MV-4-11 (cell line): ENCODE data around the gene NEURL2.
"Not testable (repeated sequence)": the region's sequence is repeated elsewhere in the genome, so short reads cannot be mapped to it uniquely, and the experiment has no call there.

Experiments used
- DNase-seq: peaks from one replicate; lab custom pipeline; 2025; lab: John Stamatoyannopoulos, UW

NEURL2 gene

DNA sequence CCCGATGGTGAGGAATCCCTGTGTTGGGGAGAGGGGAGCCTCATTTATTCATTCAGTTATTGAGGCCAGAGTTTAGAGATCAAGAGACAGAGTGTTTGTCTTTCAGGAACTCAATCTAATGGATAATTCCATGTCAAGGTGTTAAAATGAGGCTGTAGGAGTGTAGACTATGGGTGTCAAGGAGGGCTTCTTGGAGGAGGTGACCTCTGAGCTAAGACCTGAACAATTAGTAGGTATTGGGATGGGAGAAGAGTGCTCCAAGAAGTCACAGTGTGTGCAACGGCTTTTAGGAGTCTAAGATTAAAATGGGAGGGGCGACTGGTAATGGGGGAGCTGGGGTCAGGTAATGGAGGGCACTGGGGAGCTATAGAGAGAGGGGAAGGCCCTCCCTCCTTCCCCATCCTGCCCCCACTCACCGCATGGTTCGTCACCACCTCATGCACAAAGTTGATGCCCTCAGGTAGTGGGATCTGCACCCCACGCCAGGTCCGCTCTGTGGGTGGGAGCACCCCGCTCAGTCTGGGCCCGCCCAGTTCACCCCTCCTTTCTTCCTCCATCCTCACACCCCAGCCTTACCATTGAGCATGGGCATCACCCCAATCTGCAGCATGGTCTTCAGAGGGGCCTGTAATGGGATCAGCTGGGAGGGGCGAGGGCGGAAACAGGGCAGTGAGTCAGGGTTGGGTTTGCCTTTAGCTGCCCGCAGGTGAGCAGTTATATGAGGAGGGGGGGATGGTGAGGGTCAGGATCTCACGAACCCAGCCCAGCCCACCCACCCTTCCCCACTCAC, 8.2 kb upstream of the NEURL2 start:
- no peak for DNase-seq

DNA sequence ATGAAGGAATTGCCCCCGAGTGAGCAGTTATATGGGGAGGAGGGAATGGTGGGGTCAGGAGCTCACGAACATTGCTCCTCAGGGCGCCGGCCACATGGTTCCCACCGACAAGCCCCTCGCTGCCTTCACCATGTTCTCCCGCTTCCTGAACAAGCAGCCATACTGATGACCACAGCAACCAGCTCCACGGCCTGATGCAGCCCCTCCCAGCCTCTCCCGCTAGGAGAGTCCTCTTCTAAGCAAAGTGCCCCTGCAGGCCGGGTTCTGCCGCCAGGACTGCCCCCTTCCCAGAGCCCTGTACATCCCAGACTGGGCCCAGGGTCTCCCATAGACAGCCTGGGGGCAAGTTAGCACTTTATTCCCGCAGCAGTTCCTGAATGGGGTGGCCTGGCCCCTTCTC, 7.3 kb upstream of the NEURL2 start:
- DNase-seq: no peak

DNA sequence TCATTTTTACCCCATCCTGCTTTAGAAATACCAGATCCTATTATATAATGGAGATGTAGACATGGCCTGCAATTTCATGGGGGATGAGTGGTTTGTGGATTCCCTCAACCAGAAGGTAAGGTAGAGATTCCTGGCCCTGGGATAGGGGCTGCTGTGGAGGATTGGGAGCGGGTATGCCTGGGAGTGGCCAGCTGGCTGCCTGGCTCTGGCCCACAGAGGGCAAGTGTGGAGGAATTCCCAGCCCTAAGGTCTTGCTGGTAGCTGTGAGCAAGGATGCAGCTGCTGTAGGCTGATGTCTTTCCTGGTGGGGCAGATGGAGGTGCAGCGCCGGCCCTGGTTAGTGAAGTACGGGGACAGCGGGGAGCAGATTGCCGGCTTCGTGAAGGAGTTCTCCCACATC, 6.7 kb upstream of the NEURL2 start:
- no peak for DNase-seq

DNA sequence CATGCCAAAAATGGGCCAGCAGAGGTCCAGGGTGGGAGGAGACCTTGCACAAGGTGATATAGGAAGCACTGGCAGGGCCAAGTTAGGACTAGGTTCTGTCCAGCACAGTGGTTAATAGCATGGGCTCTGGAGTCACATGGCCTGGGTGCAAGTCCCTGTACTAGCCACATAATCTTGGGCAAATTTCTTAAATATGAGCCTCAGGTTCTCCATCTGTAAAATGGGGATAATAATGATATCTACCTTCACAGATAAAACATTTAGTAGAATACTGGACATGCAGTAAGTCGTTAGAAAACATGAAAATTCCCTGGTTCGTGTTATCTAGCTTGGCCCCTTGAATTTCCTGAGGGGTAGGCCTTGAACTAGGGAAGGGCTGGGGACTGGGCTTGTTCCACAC, 6.3 kb upstream of the NEURL2 start:
- DNase-seq: no peak

DNA sequence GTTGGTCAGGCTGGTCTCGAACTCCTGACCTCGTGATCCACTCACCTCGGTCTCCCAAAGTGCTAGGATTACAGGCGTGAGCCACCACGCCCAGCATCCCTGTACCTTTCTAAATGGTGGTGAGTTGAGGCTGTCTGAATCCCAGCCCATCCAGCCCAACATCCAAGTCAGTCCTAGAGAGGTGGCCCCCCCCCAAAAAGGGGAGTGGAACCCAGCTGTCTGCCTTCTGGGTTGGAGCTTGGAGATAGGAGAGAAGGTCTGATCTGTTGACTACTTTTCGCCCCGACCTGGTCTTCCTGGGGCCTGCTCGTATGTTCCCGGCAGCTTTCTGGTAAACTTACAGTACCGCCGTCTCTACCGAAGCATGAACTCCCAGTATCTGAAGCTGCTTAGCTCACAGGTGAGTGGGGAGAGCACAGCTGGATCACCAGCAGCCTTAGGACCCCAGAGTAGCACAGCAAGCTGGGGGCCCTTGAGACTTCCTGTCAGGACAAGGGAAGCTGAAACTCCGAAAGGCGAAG, 5.7 kb upstream of the NEURL2 start:
- DNase-seq: no peak

DNA sequence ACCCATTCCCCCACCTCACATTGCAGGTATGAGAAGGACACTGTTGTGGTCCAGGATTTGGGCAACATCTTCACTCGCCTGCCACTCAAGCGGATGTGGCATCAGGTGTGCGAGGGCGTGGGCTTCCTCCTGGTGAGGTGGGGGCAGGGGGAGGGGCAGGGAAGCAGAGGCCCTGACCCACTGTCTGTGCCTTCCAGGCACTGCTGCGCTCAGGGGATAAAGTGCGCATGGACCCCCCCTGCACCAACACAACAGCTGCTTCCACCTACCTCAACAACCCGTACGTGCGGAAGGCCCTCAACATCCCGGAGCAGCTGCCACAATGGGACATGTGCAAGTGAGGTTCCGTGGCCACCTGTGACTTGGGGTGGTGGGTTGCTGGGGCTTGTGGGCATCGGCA, 3.8 kb upstream of the NEURL2 start:
- DNase-seq: no peak

DNA sequence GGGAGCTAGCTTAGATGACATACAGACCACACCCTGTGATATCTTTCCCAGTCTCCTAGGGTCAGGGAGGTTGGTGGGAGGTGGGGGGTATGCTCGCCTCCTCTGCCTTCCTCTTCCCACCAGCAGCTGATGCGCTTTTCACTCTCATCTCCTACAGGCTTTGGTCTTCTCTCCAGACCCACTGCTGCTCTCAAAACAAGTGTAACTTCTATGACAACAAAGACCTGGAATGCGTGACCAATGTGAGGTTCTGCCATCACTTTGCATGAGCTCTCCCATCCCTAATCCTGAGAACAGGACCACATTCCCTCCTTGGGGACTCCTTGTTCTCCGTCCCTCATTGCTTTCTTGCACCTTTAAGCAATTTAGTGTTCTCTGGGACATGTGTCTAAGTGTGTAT, 2.8 kb upstream of the NEURL2 start:
- DNase-seq: no peak

DNA sequence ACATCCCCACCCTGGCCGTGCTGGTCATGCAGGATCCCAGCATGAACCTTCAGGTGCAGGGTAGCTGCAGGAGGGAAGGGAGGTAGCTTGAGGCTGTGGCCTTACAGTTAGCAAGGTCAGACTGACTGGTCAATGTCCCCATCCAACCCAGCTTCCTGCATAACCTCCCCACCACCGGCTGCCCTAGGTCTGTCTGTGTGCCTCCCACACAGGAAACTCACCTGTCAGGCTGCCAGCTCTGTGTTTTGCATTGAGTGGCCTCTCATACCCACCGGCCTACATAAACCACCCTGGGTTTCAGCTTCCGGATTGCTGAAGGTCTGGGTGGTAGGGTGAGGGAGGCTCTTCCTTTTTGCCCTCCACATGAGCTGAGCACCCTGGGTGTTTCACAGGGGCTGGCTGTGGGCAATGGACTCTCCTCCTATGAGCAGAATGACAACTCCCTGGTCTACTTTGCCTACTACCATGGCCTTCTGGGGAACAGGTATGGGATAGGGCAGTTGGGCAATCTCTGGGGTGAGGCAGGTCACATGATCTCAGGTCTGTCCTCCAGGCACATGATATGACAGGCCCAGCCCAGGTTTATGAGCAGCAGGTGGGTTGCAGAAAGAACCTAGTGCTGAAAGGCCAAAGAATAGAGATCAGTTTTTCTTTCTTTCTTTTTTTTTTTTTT, 2.0 kb upstream of the NEURL2 start:
- DNase-seq: no peak

DNA sequence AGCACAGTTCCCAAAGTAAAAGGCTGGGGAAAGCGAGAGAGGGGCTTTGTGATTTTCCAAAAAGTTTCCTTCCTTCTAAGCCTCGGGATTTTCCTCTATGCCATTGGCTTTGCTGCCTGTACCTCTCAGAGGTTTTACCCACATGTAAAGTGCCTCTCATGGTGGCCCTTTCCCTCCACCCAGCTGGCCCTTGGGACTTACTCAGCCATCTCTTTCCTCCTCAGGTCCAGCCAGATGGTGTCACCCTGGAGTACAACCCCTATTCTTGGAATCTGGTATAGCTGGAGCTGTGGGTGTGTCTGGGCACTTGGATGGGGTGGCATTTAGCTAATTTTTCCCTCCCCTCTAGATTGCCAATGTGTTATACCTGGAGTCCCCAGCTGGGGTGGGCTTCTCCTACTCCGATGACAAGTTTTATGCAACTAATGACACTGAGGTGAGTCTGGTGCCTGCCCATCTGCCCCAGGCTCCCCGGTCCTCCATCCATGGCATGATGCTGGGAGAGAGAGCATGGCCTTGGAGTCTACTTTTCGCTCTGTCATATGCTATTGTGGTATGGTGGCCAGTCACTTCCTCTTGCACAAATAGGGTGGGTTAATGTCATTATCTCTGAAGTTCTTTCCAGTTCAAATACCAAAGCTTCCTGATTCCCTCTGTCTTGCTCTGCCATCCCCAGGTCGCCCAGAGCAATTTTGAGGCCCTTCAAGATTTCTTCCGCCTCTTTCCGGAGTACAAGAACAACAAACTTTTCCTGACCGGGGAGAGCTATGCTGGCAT, 1.2 kb upstream of the NEURL2 start:
- DNase-seq: peak; percentile 25

DNA sequence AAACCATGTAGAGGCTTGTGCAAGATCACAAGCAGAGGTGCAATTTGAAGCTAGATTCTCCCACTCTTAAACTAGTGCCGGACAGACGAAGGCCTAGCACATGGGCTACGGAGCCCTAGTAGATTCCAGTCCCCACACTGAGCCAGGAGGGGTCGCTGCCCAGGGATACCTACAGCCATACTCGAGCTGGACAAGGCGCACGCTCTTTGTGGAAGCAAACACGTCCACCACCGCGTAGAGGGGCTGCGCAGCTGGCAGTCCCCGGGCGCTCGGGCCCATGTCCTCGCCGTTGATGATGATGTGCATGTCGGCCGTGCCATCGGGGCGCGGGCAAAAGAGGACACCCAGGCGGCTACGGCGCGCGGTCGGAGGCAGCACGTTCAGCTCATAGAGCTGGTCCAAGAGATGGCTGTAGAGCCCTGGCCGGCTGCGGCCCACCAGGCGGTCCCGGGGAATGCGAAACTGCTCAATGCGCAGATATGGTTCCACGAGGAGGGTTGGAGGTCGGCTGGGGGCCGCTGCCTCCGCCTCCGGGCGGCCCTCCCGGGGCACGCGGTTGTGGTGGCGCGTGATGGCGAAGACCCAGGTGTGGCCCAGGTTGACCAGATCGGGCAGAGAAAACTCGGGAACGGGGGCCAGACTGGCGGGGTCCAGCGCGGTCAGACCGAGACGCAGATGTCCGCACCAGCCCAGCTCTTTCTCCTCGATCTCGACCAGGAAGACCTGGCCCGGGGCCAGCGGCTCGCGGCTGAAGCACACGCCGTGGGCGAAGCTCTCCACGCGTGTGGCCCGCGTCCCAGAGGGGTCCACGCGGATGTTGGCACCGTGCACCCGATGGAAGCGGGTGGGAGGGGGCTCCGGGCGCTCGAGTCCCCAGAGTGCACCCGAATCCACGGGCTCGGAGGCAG, 677 bp downstream of the NEURL2 start:
- DNase-seq: peak; percentile 59

DNA sequence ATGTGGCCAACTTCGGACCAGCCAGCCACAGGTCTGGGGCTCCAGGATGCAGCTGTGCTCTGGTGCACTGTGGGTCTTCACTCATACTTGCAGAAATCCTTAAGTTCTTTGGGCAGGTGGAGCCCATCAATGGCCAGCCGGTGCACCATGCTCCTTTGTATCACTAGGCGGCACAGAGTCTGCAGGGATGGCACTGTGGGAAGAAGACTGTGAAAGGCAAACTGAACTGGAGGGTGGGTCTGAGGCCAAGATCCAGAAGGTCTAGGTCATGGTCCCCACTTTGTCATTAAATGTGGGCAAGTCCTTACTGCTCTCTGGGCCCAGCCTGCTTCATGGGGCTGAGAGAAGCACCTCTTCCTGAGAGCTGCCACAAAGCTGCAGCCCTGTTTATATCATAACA, 2.3 kb downstream of the NEURL2 start:
- no peak for DNase-seq

DNA sequence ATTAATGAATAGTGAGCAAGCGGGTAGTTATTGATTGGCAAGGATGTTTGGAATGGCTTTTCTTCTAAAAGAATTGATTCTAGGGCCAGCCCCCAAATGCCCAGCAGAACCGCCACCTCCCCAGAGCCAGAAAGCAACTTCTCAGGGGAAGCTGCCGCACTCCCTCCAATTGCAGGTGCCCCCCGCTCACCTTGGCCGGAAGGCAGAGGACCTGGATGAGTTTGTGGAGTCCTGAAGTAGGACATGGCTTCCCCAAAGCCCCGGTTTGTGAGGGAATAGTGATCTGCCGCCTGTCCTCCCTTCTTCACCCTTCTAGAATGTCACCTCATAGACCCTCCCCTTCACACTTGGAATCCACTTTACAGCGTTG, 3.7 kb downstream of the NEURL2 start, which contains the start of gene SPATA25:
Gene SPATA25 (minus strand): TSS at position 277 of the 370 bp plus-strand sequence. CDS start 32 bp downstream, at position 245.
- DNase-seq: no peak

DNA sequence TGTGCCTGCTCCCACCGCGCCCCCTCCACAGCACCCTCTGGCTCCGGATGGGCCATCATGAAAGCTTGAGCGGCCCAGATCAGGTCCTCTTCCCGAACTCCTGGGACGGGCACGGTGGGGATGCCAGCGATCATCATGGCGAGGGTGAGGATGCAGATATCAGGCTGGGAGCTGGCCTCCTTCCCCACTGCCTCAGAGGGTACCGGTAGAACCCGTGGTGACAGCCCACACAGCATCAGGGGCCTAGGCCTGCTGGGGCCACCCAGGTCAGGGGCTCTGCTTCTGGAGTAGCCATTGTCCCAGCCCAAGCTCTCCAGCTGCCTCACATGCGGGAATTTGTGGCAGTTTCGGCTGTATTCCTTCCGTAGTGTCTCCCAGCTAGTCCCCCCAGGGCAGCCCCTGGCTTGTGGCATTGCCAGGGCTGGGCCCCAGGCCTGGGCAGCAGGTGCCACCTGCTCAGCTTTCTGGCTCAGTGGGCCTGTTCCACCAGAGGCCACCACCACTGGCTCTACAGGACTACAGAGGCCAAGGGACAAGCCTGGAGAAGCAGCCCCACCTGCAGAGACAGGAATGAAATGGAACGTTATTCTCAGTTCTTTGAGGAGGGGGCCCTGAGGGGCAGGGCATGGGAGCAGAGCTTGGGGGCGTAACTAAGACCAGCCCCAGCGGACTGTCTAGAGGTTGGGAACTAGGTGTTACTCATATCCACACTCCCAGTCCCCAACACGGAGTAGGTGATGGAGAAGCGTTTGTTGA, 4.2 kb downstream of the NEURL2 start:
- no peak for DNase-seq

DNA sequence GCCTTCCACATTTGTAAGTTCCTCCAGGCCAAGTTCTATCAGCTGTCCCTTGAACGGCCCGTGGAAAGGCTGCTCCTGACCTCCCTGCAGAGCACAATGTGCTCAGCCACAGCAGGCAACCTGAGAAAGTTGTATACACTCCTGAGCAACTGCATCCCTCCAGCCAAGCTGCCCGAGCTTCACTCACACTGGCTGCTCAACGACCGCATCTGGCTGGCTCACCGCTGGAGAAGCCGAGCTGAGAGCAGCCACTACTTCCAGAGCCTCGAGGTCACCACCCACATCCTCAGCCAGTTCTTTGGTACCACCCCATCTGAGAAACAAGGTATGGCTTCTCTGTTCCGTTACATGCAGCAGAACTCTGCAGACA, 7.9 kb downstream of the NEURL2 start:
- DNase-seq: no peak

DNA sequence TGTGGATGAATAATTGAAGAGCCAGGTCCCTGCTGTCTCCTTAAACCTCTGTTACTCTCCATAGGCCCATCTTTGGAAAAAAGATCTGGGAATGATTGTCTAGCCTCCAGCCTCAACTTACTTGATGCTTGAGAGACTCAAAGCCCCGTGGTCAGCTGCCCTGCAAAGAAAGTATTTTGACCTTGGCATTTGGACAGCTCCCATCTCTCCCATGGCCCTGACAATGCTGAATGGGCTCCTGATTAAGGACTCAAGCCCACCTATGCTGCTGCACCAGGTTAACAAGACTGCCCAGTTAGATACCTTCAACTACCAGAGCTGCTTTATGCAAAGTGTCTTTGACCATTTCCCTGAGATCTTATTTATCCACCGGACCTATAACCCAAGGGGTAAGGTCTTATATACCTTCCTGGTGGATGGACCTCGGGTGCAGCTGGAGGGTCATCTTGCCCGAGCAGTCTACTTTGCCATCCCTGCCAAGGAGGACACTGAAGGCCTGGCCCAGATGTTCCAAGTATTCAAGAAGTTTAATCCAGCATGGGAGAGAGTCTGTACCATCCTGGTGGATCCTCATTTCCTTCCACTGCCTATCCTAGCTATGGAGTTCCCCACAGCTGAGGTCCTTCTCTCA, 8.4 kb downstream of the NEURL2 start:
- DNase-seq: no peak

DNA sequence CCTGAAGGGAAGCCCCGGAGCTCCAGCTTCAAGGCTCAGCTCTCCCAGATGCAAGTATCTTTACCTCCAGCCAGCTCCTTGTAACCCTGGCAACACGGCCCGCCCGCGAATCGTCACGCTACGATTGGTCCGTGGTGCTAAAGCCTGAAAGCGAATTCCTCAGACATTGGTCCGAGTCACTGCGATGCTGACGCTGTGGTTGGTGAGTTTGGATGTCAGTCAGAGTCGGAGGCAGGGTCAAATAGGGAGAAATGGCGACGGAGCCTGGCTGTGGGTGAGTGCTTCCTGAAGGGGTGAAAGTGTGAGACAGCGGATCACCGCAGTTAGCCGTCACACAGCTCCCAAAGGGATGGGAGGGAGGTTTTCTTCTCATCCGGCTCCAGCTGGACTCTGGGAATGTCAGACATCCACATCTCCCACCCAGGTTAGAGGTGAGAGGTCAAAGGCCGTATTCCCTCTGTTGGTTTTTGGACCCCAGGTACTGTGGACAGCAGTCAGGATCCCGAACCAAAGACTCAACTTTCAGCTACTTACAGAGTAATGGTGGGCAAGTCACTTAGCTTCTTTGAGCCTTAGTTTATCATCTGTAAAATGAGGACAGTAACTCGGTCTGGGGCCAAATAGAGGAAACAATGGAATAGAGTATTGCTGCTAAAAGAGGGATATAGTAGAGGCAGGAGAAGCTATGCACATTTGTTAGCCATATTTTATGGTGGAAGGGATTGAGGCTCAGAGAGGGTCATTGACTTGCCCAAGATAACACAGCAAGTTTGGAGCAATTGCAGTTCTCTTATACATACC, 9.8 kb downstream of the NEURL2 start, which contains the start of gene ZSWIM1:
Gene ZSWIM1 (plus strand): TSS at position 240 of the 801 bp plus-strand sequence. CDS start 1,366 bp downstream, outside the sequence.
- DNase-seq: peak; percentile 99

DNA sequence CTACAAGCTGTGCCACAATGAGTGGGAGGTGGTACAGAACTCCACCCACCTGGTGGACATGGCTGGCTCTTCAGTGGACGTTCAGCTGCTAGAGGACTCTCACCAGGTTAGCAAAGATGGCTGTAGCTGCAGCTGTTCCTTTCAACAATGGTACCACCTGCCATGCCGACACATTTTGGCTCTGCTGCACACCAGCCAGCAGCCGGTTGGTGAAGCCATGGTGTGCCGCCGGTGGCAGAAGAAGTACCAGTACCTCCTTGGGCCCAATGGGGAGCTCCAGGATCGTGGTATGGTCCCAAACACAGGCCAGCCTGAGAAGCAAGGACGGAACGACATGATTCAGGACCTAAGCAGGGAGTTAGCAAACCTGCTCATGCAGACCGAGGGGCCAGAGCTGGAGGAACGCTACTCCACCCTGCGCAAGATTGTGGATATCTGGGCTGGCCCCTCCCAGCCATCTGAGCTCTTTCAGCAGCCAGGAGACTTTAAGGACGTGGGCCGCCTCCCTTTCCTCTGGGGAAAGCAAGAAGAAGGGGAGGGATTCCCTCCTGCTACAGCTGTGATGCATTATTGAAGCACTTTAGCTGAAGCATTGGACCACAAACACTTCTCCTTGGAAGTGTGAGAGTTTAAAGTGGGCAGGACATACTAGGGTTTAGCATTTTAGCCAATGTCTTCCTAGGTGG, 12.8 kb downstream of the NEURL2 start:
- DNase-seq: no peak

DNA sequence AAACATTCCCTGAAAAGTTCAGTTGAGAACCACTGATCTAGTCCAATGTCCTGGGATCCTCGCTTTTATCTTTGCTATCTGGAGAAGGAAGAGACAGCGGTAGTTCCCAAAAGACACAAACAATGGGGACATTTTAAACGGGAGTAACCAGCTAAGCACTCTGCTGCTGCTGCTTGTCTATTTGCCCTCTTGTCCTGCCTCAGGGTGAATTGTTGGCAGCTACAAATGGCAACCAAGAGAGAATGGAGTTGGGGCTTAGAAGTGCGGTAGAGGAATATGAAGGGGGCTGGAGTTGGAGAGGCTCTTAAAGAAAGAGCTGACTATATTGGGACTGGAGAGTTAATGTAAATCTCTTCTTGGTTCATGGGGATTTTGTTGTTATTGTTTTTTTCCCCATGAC, 16.4 kb downstream of the NEURL2 start:
- no peak for DNase-seq

DNA sequence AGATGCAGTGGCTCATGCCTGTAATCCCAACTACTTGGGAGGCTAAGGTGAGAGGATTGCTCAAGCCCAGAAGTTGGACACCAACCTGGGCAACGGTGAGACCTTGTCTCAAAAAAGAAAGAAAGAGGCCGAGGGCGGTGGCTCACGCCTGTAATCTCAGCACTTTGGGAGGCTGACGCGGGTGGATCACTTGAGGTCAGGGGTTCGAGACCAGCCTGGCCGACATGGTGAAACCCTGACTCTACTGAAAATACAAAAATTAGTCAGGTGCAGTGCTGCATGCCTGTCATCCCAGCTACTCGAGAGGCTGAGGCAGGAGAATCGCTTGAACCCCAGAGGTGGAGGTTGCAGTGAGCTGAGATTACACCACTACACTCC, 16.9 kb downstream of the NEURL2 start:
- not testable (repeated sequence) for DNase-seq
